CD14-positive monocyte (primary cell): ENCODE data around the gene RNF187. TPM values are rescaled to one million over a fixed set of nuclear protein-coding genes. Genes with fewer than 3 reads are reported as not detected.
"Not testable (repeated sequence)": the region's sequence is repeated elsewhere in the genome, so short reads cannot be mapped to it uniquely, and the experiment has no call there.

Experiments used
- DNase-seq, 3 donors: peaks; one replicate each; pipeline ENCODE4 v3.0.0-alpha.2; 2011 to 2022
- H2AFZ ChIP-seq: 2 replicates; pipeline ENCODE4 v1.6.0; 2012; ENCODE audit warnings: mild to moderate bottlenecking, low read depth, low read length, inconsistent platforms; ENCODE audit not compliant: insufficient read depth, poor library complexity, severe bottlenecking
- H3K27ac ChIP-seq, 2 donors: 1 replicate in 1 of 2; 2 replicates in 1 of 2; pipeline ENCODE4 v1.5.1; 2012 to 2013; ENCODE audit warnings: low read length in 2 of 2, control low read depth in 1 of 2, inconsistent platforms in 1 of 2, low read depth in 1 of 2, mild to moderate bottlenecking in 1 of 2
- H3K27me3 ChIP-seq, 2 donors: one replicate each; pipeline versions ENCODE4 v1.6.0 to v1.6.1; 2011 to 2013; ENCODE audit warnings: low read length in 2 of 2; ENCODE audit not compliant: control insufficient read depth in 2 of 2, insufficient read depth in 2 of 2
- H3K36me3 ChIP-seq, 2 donors: replicated peaks in 1 of 2; 1 replicate in 1 of 2; 2 replicates in 1 of 2; pipeline versions ENCODE4 v1.5.1 to v1.6.1; 2012 to 2013; ENCODE audit warnings: low read length in 2 of 2, control low read depth in 1 of 2, inconsistent platforms in 1 of 2, mild to moderate bottlenecking in 1 of 2; ENCODE audit not compliant: insufficient read depth in 2 of 2, control insufficient read depth in 1 of 2
- H3K4me1 ChIP-seq, 2 donors: 1 replicate in 1 of 2; 2 replicates in 1 of 2; pipeline versions ENCODE4 v1.5.1 to v1.6.1; 2012 to 2013; ENCODE audit warnings: low read length in 2 of 2, control low read depth in 1 of 2, inconsistent platforms in 1 of 2, mild to moderate bottlenecking in 1 of 2, moderate library complexity in 1 of 2; ENCODE audit not compliant: insufficient read depth in 2 of 2, control insufficient read depth in 1 of 2
- H3K4me2 ChIP-seq: replicated peaks from 2 replicates; pipeline ENCODE3; 2012; ENCODE audit warnings: low read length, moderate library complexity, mild to moderate bottlenecking; ENCODE audit not compliant: poor library complexity, severe bottlenecking; ENCODE audit errors: extremely low read depth
- H3K4me3 ChIP-seq, 3 experiments: fragments of 200-600 bp in 1 of 3; sonication (generic) in 1 of 3; replicated peaks in 1 of 3; 1 replicate in 2 of 3; 2 replicates in 1 of 3; pipeline ENCODE4 v1.5.1; 2011 to 2013; ENCODE audit warnings: low read length in 3 of 3, mild to moderate bottlenecking in 3 of 3, control low read depth in 2 of 3, low read depth in 2 of 3, inconsistent platforms in 1 of 3, moderate library complexity in 1 of 3
- H3K79me2 ChIP-seq: 2 replicates; pipeline ENCODE4 v1.6.0; 2012; ENCODE audit warnings: mild to moderate bottlenecking, control low read depth, inconsistent platforms, low read length, moderate library complexity; ENCODE audit not compliant: insufficient read depth
- H3K9ac ChIP-seq: 2 replicates; pipeline ENCODE4 v1.6.0; 2017; ENCODE audit warnings: low read length, mild to moderate bottlenecking; ENCODE audit not compliant: insufficient read depth, poor library complexity, severe bottlenecking
- H3K9me3 ChIP-seq, 2 donors: replicated peaks in 1 of 2; 1 replicate in 1 of 2; 2 replicates in 1 of 2; pipeline versions ENCODE4 v1.5.1 to v1.6.1; 2012 to 2013; ENCODE audit warnings: low read length in 2 of 2, control low read depth in 1 of 2; ENCODE audit not compliant: control insufficient read depth in 1 of 2, insufficient read depth in 1 of 2
- H4K20me1 ChIP-seq: 2 replicates; pipeline ENCODE4 v1.6.0; 2012; ENCODE audit warnings: mild to moderate bottlenecking, low read length, control low read depth, moderate library complexity; ENCODE audit not compliant: insufficient read depth
- H3K27ac Mint-ChIP-seq, 7 donors: one replicate each; pipeline ENCODE4 v1.8.0; 2020; ENCODE audit warnings: mild to moderate bottlenecking in 7 of 7, mixed read lengths in 7 of 7, moderate library complexity in 6 of 7, inconsistent platforms in 2 of 7
- H3K27me3 Mint-ChIP-seq, 3 donors: one replicate each; pipeline ENCODE4 v1.8.0; 2021 to 2022; ENCODE audit warnings: low read depth in 3 of 3, mild to moderate bottlenecking in 3 of 3, mixed read lengths in 3 of 3, moderate library complexity in 3 of 3, inconsistent platforms in 1 of 3
- H3K36me3 Mint-ChIP-seq, 2 donors: one replicate each; pipeline ENCODE4 v1.8.0; 2020; ENCODE audit warnings: mixed read lengths in 2 of 2, inconsistent platforms in 1 of 2, mild to moderate bottlenecking in 1 of 2
- H3K4me1 Mint-ChIP-seq: one replicate; pipeline ENCODE4 v1.8.0; 2020; ENCODE audit warnings: mild to moderate bottlenecking, mixed read lengths
- H3K4me3 Mint-ChIP-seq, 2 donors: one replicate each; pipeline ENCODE4 v1.8.0; 2020; ENCODE audit warnings: mild to moderate bottlenecking in 2 of 2, mixed read lengths in 2 of 2, moderate library complexity in 1 of 2
- H3K9me3 Mint-ChIP-seq, 7 donors: one replicate each; pipeline ENCODE4 v1.8.0; 2020 to 2022; ENCODE audit warnings: mixed read lengths in 7 of 7, mild to moderate bottlenecking in 6 of 7, moderate library complexity in 6 of 7, inconsistent platforms in 2 of 7
- CTCF ChIP-seq: fragments of 200-600 bp; IDR thresholded peaks from one replicate; pipeline ENCODE4 v1.8.0; 2022; ENCODE audit warnings: antibody characterized with exemption, mild to moderate bottlenecking
- WGBS: methylation state at CpG from one replicate; pipeline ENCODE4 v1.1.5; 2013; ENCODE audit warnings: missing lambda C conversion rate; ENCODE audit not compliant: insufficient coverage; 5-methylcytosine and 5-hydroxymethylcytosine counted together
- intact Hi-C, 2 donors: fragments of 100-400 bp; cut with micrococcal nuclease; formaldehyde crosslinking; loops; one replicate each; pipeline versions ENCODE4 v1.15.0 to v1.15.1; 2023
- polyA plus RNA-seq, 3 donors: library from polyadenylated mRNA; depleted of rRNA in 1 of 3; unstranded in 2 of 3; stranded (reverse) in 1 of 3; fragments of 300-500 nt in 2 of 3; fragments of >200 nt in 1 of 3; fragmentation: Illumina TruSeq in 2 of 3; gene quantifications; 1 replicate in 2 of 3; 2 replicates in 1 of 3; pipeline ENCODE4 v1.2.3, GENCODE V29; 2012 to 2021

RNF187 gene
- polyA plus RNA-seq, 3 donors: 5.9 to 27.6 (median 24.6) TPM

GRCh38 chr1:228502522-228502921 lies 15.3 kb downstream of the RNF187 start:
- H3K36me3 ChIP-seq: peaks cover 0 to under 1% of the 10 kb centered on the region in 2 donors
- H3K4me1 ChIP-seq: peaks cover 17 to 20% of the 10 kb centered on the region in 2 donors
- H3K27ac ChIP-seq: no peak overlapping the region
- no peak overlapping the region for H3K4me3 ChIP-seq
- Mint-ChIP-seq H3K9me3 (peaks cover 0 to 7% (median under 1%) of the 10 kb centered on the region in 7 donors), H3K27ac (no peak overlapping the region), H3K4me1 (peaks cover 31% of the 10 kb centered on the region), H3K4me3 (no peak overlapping the region), H3K36me3 (peaks cover 3 to 4% of the 10 kb centered on the region in 2 donors), H3K27me3 (peaks cover 6 to 13% (median 9%) of the 10 kb centered on the region in 3 donors)
- no peaks in the 10 kb centered on the region for H3K27me3 ChIP-seq
- no peaks in the 10 kb centered on the region for H4K20me1 ChIP-seq
- intact Hi-C loops: no loop called here
- no peak overlapping the region for H3K4me2 ChIP-seq
- 100% methylated on average over 4 of the region's 5 CpGs for WGBS
- H2AFZ ChIP-seq: no peak overlapping the region
- TF ChIP-seq CTCF: no peak
- DNase-seq: no peak
- no peaks in the 10 kb centered on the region for H3K9me3 ChIP-seq
- no peaks in the 10 kb centered on the region for H3K79me2 ChIP-seq
- no peak overlapping the region for H3K9ac ChIP-seq

GRCh38 chr1:228505944-228506343 lies 18.8 kb downstream of the RNF187 start:
- H3K27ac ChIP-seq, H3K4me3 Mint-ChIP-seq, intact Hi-C loops, DNase-seq, H3K4me3 ChIP-seq, H3K4me1 ChIP-seq, H3K27me3 ChIP-seq, H3K36me3 ChIP-seq, H3K36me3 Mint-ChIP-seq, H3K9me3 ChIP-seq, H4K20me1 ChIP-seq, H3K4me2 ChIP-seq, H2AFZ ChIP-seq, H3K79me2 ChIP-seq, H3K9ac ChIP-seq: not testable (repeated sequence)
- Mint-ChIP-seq H3K9me3 (peaks cover 0 to 13% (median 11%) of the 10 kb centered on the region in 7 donors), H3K27ac (peak overlapping the region in 1 of 7 donors; percentile 33), H3K27me3 (peaks cover 8 to 20% (median 12%) of the 10 kb centered on the region in 3 donors), H3K4me1 (peaks cover 14% of the 10 kb centered on the region)
- no CpG with 5 or more reads among the region's 11 CpGs for WGBS
